ENCODE results near the gene USP19. TPM values are rescaled to one million over a fixed set of nuclear protein-coding genes. Genes with fewer than 3 reads are reported as not detected.

Gene USP19
- total and polyA plus RNA-seq, 4 donors, result 8.1 to 39.6 (median 27.4) TPM

DNA sequence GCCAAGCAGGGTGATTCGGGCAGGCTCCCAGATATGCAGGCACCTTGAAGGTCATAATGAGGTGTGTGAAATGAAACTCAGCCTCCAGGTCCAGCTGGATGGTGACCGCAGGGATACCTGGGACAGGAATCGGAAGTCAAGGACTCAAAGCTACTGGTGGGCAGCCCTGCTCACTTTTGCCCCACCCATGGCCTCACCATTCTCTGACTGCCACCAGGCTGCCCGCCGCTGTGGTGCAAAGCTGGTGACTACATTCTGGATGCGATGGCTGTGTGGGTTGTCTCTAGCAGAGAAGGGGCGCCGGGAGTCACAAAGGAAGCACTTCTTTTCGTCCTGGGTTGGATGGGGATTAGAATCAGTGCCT is 11.4 kb upstream of the USP19 start:
- Histone ChIP-seq H3K9ac (ENCODE audit: low read depth in 1 of 2, low read length in 2 of 2) (peak overlapping the region in 1 of 2 donors; percentile 79), H3K4me1 (ENCODE audit: control insufficient read depth in 4 of 4, insufficient read depth in 4 of 4, low read length in 3 of 4) (peaks cover 2 to 57% (median 51%) of the 10 kb centered on the region in 4 donors), H3K27me3 (ENCODE audit: control insufficient read depth in 4 of 4, insufficient read depth in 4 of 4, low read length in 3 of 4) (no peaks in the 10 kb centered on the region), H3K4me3 (ENCODE audit: low read depth in 1 of 3, low read length in 3 of 3) (peak overlapping the region in 2 of 3 donors; percentile 59 to 93), H3K27ac (ENCODE audit: low read depth in 1 of 2, low read length in 2 of 2) (peak overlapping the region in 1 of 2 donors; percentile 52), H3K9me3 (ENCODE audit: control insufficient read depth in 4 of 4, low read length in 3 of 4) (no peaks in the 10 kb centered on the region), H3K36me3 (ENCODE audit: control insufficient read depth in 4 of 4, insufficient read depth in 3 of 4, low read depth in 1 of 4, low read length in 3 of 4) (peaks cover 0 to 10% (median 0%) of the 10 kb centered on the region in 4 donors)
- DNase-seq (ENCODE audit: low spot score), result no peak
- 69% methylated on average over 9 of the region's 9 CpGs for WGBS
- no peak for TF ChIP-seq RXRA (IDR thresholded peaks at IDR 0.05)
- TF ChIP-seq GABPA (IDR thresholded peaks at IDR 0.05 in 1 of 2, conservative IDR thresholded peaks at IDR 0.05 in 1 of 2), result no peak
- no peak for TF ChIP-seq YY1 (IDR thresholded peaks at IDR 0.05)
- TF ChIP-seq SP1 (IDR thresholded peaks at IDR 0.05), result no peak
- TF ChIP-seq EGR1 (IDR thresholded peaks at IDR 0.05; ENCODE audit: low read depth in 2 of 2), result no peak
- TF ChIP-seq, protein P1, sequence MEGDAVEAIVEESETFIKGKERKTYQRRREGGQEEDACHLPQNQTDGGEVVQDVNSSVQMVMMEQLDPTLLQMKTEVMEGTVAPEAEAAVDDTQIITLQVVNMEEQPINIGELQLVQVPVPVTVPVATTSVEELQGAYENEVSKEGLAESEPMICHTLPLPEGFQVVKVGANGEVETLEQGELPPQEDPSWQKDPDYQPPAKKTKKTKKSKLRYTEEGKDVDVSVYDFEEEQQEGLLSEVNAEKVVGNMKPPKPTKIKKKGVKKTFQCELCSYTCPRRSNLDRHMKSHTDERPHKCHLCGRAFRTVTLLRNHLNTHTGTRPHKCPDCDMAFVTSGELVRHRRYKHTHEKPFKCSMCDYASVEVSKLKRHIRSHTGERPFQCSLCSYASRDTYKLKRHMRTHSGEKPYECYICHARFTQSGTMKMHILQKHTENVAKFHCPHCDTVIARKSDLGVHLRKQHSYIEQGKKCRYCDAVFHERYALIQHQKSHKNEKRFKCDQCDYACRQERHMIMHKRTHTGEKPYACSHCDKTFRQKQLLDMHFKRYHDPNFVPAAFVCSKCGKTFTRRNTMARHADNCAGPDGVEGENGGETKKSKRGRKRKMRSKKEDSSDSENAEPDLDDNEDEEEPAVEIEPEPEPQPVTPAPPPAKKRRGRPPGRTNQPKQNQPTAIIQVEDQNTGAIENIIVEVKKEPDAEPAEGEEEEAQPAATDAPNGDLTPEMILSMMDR (IDR thresholded peaks at IDR 0.05; ENCODE audit: low read depth, low read length, missing input control), result no peak
- no peak for TF ChIP-seq FOXA2 (IDR thresholded peaks at IDR 0.05)
- TF ChIP-seq HNF4A (conservative IDR thresholded peaks at IDR 0.05), result no peak

DNA sequence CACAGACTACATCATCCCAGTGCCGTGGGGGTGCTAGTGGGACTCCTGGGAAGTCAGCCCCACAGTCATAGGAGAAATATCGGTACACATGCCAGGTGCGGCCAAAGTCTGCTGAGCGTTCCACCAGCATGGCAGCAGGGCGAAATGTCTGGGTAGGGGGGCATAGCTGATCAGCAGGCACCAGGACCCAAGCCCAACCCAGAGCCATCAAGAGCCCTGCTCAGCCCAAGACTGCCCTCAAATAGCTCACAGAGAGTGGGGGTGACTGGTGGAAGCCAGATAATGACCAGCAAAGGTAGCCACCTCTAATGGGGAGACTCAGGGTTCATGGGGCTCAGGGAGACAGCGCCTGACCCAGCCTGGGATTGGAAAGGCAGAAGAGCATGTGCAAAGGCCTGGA is 11.0 kb upstream of the USP19 start:
- Histone ChIP-seq H3K4me1 (ENCODE audit: control insufficient read depth in 4 of 4, insufficient read depth in 4 of 4, low read length in 3 of 4) (peaks cover 2 to 57% (median 51%) of the 10 kb centered on the region in 4 donors), H3K4me3 (ENCODE audit: low read depth in 1 of 3, low read length in 3 of 3) (no peak overlapping the region), H3K9ac (ENCODE audit: low read depth in 1 of 2, low read length in 2 of 2) (no peak overlapping the region), H3K27ac (ENCODE audit: low read depth in 1 of 2, low read length in 2 of 2) (no peak overlapping the region), H3K27me3 (ENCODE audit: control insufficient read depth in 4 of 4, insufficient read depth in 4 of 4, low read length in 3 of 4) (no peaks in the 10 kb centered on the region), H3K9me3 (ENCODE audit: control insufficient read depth in 4 of 4, low read length in 3 of 4) (no peaks in the 10 kb centered on the region), H3K36me3 (ENCODE audit: control insufficient read depth in 4 of 4, insufficient read depth in 3 of 4, low read depth in 1 of 4, low read length in 3 of 4) (peaks cover 0 to 10% (median 0%) of the 10 kb centered on the region in 4 donors)
- DNase-seq (ENCODE audit: low spot score), result no peak
- 97% methylated on average over 6 of the region's 6 CpGs for WGBS
- no peak for TF ChIP-seq NR2F2 (IDR thresholded peaks at IDR 0.05)
- TF ChIP-seq, protein P2, sequence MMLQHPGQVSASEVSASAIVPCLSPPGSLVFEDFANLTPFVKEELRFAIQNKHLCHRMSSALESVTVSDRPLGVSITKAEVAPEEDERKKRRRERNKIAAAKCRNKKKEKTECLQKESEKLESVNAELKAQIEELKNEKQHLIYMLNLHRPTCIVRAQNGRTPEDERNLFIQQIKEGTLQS (IDR thresholded peaks at IDR 0.05), result no peak

DNA sequence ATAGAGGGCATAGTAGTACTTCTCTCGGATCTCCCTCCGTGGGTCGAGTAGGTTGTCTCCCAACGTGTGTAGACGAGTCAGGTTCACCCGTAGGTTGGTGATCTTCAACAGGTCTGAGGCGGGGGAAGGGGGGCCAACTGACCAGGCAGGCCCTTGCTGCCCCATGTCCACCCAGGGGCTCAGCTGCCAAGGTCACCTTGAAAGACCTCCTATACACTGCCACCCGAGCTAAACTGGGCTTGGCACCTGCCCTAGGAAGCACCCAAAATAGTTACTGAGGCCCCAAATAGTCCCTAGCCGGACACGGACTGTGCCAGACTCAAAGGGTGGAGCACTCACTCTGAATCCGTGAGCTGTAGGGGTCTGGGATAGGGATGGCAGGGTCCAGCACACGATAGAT is 10.4 kb upstream of the USP19 start:
- WGBS, result 90% methylated on average over 12 of the region's 12 CpGs
- Histone ChIP-seq H3K27ac (ENCODE audit: low read depth in 1 of 2, low read length in 2 of 2) (no peak overlapping the region), H3K9ac (ENCODE audit: low read depth in 1 of 2, low read length in 2 of 2) (no peak overlapping the region), H3K27me3 (ENCODE audit: control insufficient read depth in 4 of 4, insufficient read depth in 4 of 4, low read length in 3 of 4) (no peaks in the 10 kb centered on the region), H3K4me3 (ENCODE audit: low read depth in 1 of 3, low read length in 3 of 3) (no peak overlapping the region), H3K36me3 (ENCODE audit: control insufficient read depth in 4 of 4, insufficient read depth in 3 of 4, low read depth in 1 of 4, low read length in 3 of 4) (peaks cover 0 to 10% (median 0%) of the 10 kb centered on the region in 4 donors), H3K9me3 (ENCODE audit: control insufficient read depth in 4 of 4, low read length in 3 of 4) (no peaks in the 10 kb centered on the region), H3K4me1 (ENCODE audit: control insufficient read depth in 4 of 4, insufficient read depth in 4 of 4, low read length in 3 of 4) (peaks cover 2 to 57% (median 49%) of the 10 kb centered on the region in 4 donors)
- DNase-seq (ENCODE audit: low spot score), result no peak
- TF ChIP-seq, protein P3, sequence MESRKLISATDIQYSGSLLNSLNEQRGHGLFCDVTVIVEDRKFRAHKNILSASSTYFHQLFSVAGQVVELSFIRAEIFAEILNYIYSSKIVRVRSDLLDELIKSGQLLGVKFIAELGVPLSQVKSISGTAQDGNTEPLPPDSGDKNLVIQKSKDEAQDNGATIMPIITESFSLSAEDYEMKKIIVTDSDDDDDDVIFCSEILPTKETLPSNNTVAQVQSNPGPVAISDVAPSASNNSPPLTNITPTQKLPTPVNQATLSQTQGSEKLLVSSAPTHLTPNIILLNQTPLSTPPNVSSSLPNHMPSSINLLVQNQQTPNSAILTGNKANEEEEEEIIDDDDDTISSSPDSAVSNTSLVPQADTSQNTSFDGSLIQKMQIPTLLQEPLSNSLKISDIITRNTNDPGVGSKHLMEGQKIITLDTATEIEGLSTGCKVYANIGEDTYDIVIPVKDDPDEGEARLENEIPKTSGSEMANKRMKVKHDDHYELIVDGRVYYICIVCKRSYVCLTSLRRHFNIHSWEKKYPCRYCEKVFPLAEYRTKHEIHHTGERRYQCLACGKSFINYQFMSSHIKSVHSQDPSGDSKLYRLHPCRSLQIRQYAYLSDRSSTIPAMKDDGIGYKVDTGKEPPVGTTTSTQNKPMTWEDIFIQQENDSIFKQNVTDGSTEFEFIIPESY (IDR thresholded peaks at IDR 0.05), result no peak
- no peak for TF ChIP-seq FOXA2 (IDR thresholded peaks at IDR 0.05)
- TF ChIP-seq EGR1 (IDR thresholded peaks at IDR 0.05; ENCODE audit: low read depth in 2 of 2), result no peak
- TF ChIP-seq HNF4G (IDR thresholded peaks at IDR 0.05), result no peak
- no peak for TF ChIP-seq GABPA (IDR thresholded peaks at IDR 0.05 in 1 of 2, conservative IDR thresholded peaks at IDR 0.05 in 1 of 2)
